GM21786 (cell line): Measurements from ENCODE around the gene MCM3AP.

Source experiments
- ATAC-seq: cut with Tn5 transposase; IDR thresholded peaks from one replicate; pipeline ENCODE4 v1.9.1; 2021; ENCODE audit not compliant: unreplicated experiment

Gene MCM3AP

DNA sequence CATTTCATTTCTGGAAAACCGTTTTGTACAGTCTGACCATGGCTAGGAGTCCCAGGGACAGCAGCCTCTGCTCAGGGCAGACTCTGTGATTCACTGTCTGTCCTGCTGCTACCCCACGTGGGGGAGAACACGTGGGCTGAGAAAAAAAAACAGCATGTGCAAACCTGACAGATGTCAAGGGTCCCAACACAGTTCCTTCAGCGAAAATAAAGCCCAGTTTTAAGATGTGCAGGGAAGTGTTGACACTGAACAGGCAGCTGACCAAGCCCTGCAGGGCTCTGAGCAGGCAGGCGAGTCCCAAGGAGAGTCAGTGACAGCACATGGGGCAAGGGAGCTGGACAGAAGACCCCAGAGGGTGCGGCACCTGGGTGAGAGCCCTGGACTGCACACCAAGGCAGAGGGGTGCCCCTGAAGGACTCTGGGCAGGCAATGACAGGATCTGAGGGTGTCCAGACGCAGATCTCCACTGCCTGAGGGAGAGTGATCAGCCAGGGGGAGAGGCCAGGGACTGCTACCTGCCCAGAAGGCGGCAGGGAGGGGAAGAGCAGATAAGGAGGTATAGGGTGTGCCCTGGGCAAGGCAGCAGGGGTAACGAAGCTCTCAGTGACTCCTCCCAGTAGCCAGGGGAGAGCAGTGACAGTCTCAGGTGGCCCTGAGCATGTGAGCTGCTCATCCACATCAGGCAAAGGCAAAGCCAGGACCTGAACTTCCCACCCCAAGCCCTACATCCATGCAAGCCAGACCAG lies 96.0 kb downstream of the MCM3AP start:
- no peak for ATAC-seq

DNA sequence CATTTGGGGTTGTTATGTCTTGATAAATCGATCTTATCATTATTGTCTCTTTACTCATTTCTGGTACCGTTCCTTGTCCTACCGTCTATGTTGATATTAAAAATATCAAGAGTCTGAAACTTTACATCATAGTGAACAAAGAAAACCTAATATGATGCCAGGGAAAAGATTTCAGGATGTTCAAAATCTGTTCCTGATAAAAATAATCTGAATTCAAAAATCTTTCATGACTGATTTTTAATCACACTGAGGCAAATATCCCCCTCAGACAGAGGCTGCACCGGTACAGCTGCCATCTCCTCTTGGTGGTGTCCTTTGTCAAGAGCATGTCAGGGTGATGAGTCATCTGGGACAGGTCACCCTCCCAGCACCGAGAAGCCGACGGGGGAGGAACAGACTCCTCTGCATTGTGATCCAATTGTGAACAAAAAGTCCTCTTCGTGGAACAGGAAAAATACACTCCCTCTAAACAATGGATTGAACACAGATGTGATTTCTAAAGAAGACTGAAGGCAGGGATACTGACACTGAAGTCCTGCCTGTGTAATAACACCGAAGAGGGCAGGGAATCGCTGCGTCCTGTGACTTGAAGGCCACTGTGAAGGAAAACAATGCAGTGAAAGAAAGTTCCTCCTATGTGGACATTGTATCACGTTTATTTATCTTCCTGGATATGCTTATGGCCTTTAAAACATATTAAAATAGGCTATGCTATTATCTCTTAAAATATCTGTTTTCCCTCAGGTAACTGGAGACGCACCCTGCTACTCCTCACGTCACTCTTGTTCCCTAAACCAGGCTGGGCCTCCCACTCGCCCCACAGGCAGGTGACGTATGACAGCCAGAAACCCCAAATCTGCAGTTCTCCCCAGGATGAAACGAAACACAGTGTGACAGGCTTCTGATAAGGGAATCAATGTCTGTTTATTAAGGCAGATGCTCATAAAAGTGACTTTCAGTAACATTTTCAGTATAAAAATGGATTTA lies 96.9 kb downstream of the MCM3AP start:
- no peak for ATAC-seq

DNA sequence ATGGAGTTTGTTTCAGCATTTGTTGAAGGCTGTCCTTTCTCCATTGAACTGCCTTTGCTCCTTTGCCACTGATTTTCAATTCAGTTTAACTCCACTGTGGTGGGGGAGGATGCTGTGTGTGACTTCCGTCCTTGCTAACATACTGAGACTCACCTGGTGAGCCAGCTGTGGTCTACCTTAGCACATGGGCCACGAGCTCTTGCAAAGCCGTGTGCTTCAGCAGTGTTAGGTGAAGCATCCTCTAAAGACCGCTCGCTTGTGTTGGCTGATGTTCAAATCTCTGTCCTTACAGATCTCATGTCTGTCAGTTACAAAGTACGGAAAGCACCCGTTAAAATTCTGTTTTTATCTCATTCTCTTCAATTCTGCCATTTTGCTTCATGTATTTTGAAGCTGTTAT lies 97.6 kb downstream of the MCM3AP start:
- no peak for ATAC-seq

DNA sequence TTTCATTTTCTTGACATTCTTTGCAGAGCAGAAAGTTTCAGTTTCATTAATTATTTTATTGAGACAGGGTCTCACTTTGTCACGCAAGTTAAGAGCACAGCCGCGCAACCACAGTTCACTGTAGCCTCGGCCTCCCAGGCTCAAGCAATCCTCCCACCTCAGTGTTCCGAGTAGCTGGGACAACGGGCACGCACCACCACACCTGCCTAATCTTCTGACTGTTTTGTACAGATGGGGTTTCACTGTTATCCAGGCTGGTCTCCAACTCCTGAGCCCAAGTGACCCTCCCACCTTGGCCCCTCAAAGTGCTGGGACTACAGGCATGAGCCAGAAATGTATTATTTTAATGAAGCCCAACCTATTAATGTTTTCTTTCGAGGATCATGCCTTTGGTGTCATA lies 98.2 kb downstream of the MCM3AP start:
- no peak for ATAC-seq

DNA sequence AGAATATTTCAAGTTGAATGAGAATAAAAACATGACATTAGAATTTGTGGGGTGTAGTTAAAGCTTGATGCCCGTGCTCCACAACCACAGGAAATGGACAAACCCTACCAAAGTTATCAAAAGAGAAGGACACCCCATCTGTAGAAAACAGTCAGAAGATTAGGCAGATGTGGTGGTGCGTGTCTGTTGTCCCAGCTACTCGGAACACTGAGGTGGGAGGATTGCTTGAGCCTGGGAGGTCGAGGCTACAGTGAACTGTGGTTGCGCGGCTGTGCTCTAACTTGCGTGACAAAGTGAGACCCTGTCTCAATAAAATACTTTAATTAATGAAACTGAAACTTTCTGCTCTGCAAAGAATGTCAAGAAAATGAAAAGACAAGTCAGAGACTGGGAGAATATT lies 99.7 kb downstream of the MCM3AP start:
- no peak for ATAC-seq
